Mesothelial cell of epicardium (in vitro differentiated cells): Measurements from ENCODE around the gene TMPRSS13. TPM values are rescaled to one million over a fixed set of nuclear protein-coding genes. Genes with fewer than 3 reads are reported as not detected.
A peak's percentile ranks its signal among the peaks of the same experiment; 100 is the strongest.

ENCODE experiments used
- DNase-seq, 2 experiments: peaks; one replicate each; pipeline ENCODE4 v3.0.0; 2021; ENCODE audit warnings: low spot score in 2 of 2; ENCODE audit not compliant: unreplicated experiment in 2 of 2
- H3K27ac Mint-ChIP-seq: 2 replicates; pipeline ENCODE4 v1.8.0; 2021; ENCODE audit warnings: mixed read lengths
- H3K27me3 Mint-ChIP-seq: 2 replicates; pipeline ENCODE4 v1.8.0; 2021; ENCODE audit warnings: low read depth, mixed read lengths
- H3K36me3 Mint-ChIP-seq: 2 replicates; pipeline ENCODE4 v1.8.0; 2021; ENCODE audit warnings: mixed read lengths
- H3K4me1 Mint-ChIP-seq: 2 replicates; pipeline ENCODE4 v1.8.0; 2021; ENCODE audit warnings: mixed read lengths
- H3K4me3 Mint-ChIP-seq: 2 replicates; pipeline ENCODE4 v1.8.0; 2021; ENCODE audit warnings: mild to moderate bottlenecking, moderate library complexity, mixed read lengths
- H3K9me3 Mint-ChIP-seq: 2 replicates; pipeline ENCODE4 v1.8.0; 2021; ENCODE audit warnings: mixed read lengths
- CTCF ChIP-seq: fragments of 200-600 bp; sonication (generic); IDR thresholded peaks from one replicate; pipeline ENCODE4 v1.5.0; 2021; ENCODE audit warnings: antibody characterized with exemption; ENCODE audit not compliant: unreplicated experiment
- total RNA-seq: library from RNA; stranded (reverse); gene quantifications from 3 replicates; pipeline ENCODE4 v1.2.1, GENCODE V29; 2021

The TMPRSS13 gene
- total RNA-seq, 1 donor from 2014 or later: 10.4 TPM

- Mint-ChIP-seq H3K27ac (no peak overlapping the region), H3K9me3 (no peaks in the 10 kb centered on the region), H3K4me3 (no peak overlapping the region), H3K36me3 (no peaks in the 10 kb centered on the region), H3K4me1 (peaks cover 72% of the 10 kb centered on the region), H3K27me3 (no peaks in the 10 kb centered on the region)
- no peak for DNase-seq
- no peak for TF ChIP-seq CTCF
Measured at GRCh38 chr11:117933475-117933874, 4.3 kb upstream of the TMPRSS13 start.

GRCh38 chr11:117932947-117933346 is 3.7 kb upstream of the TMPRSS13 start:
- TF ChIP-seq CTCF: no peak
- no peak for DNase-seq
- Mint-ChIP-seq H3K9me3 (no peaks in the 10 kb centered on the region), H3K36me3 (no peaks in the 10 kb centered on the region), H3K27ac (peak overlapping the region; percentile 79), H3K27me3 (no peaks in the 10 kb centered on the region), H3K4me1 (peaks cover 74% of the 10 kb centered on the region), H3K4me3 (no peak overlapping the region)

- no peak for DNase-seq
- Mint-ChIP-seq H3K9me3 (no peaks in the 10 kb centered on the region), H3K27ac (peak overlapping the region; percentile 79), H3K4me1 (peaks cover 70% of the 10 kb centered on the region), H3K27me3 (no peaks in the 10 kb centered on the region), H3K4me3 (no peak overlapping the region), H3K36me3 (no peaks in the 10 kb centered on the region)
- no peak for TF ChIP-seq CTCF
Measured at GRCh38 chr11:117932426-117932825, 3.2 kb upstream of the TMPRSS13 start.

GRCh38 chr11:117931971-117932370 is 2.8 kb upstream of the TMPRSS13 start:
- peaks cover 66% of the 10 kb centered on the region for H3K4me1 Mint-ChIP-seq
- no peaks in the 10 kb centered on the region for H3K27me3 Mint-ChIP-seq
- H3K27ac Mint-ChIP-seq: peak overlapping the region; percentile 79
- H3K9me3 Mint-ChIP-seq: no peaks in the 10 kb centered on the region
- TF ChIP-seq CTCF: no peak
- H3K36me3 Mint-ChIP-seq: no peaks in the 10 kb centered on the region
- no peak for DNase-seq
- H3K4me3 Mint-ChIP-seq: no peak overlapping the region

- peaks cover 61% of the 10 kb centered on the region for H3K4me1 Mint-ChIP-seq
- no peaks in the 10 kb centered on the region for H3K27me3 Mint-ChIP-seq
- no peak for TF ChIP-seq CTCF
- H3K36me3 Mint-ChIP-seq: no peaks in the 10 kb centered on the region
- no peaks in the 10 kb centered on the region for H3K9me3 Mint-ChIP-seq
- H3K27ac Mint-ChIP-seq: peak overlapping the region; percentile 76
- DNase-seq: no peak
- no peak overlapping the region for H3K4me3 Mint-ChIP-seq
Measured at GRCh38 chr11:117931331-117931950, 2.2 kb upstream of the TMPRSS13 start.
